ENCODE measurements around the gene KIF5C.

KIF5C gene

GRCh38 chr2:148983896-148984295 is 108.9 kb downstream of the KIF5C start:
- TF ChIP-seq ZFX (IDR thresholded peaks at IDR 0.05; ENCODE audit: borderline replicate concordance) = no peak
- no peak for TF ChIP-seq CTCF (IDR thresholded peaks at IDR 0.05)
- no peak overlapping the region for H3K27ac ChIP-seq

GRCh38 chr2:148984449-148984848 is 109.4 kb downstream of the KIF5C start:
- no peak overlapping the region for H3K27ac ChIP-seq
- no peak for TF ChIP-seq ZFX (IDR thresholded peaks at IDR 0.05; ENCODE audit: borderline replicate concordance)
- TF ChIP-seq CTCF (IDR thresholded peaks at IDR 0.05) = no peak

GRCh38 chr2:148987286-148987685 is 112.3 kb downstream of the KIF5C start:
- TF ChIP-seq ZFX (IDR thresholded peaks at IDR 0.05; ENCODE audit: borderline replicate concordance) (no peak), CTCF (IDR thresholded peaks at IDR 0.05) (no peak)
- H3K27ac ChIP-seq = no peak overlapping the region

GRCh38 chr2:148988337-148988736 is 113.3 kb downstream of the KIF5C start:
- H3K27ac ChIP-seq = no peak overlapping the region
- TF ChIP-seq CTCF (IDR thresholded peaks at IDR 0.05) = no peak
- TF ChIP-seq ZFX (IDR thresholded peaks at IDR 0.05; ENCODE audit: borderline replicate concordance) = no peak

GRCh38 chr2:148989882-148990493 is 115.0 kb downstream of the KIF5C start:
- H3K27ac ChIP-seq = no peak overlapping the region
- TF ChIP-seq CTCF (IDR thresholded peaks at IDR 0.05) (peak; percentile 63), ZFX (IDR thresholded peaks at IDR 0.05; ENCODE audit: borderline replicate concordance) (no peak)

- no peak for TF ChIP-seq CTCF (IDR thresholded peaks at IDR 0.05)
- TF ChIP-seq ZFX (IDR thresholded peaks at IDR 0.05; ENCODE audit: borderline replicate concordance) = no peak
- no peak overlapping the region for H3K27ac ChIP-seq
These were observed 115.9 kb downstream of the KIF5C start for GRCh38 chr2:148990968-148991367.

GRCh38 chr2:148992448-148992847 is 117.4 kb downstream of the KIF5C start:
- TF ChIP-seq CTCF (IDR thresholded peaks at IDR 0.05) (no peak), ZFX (IDR thresholded peaks at IDR 0.05; ENCODE audit: borderline replicate concordance) (no peak)
- H3K27ac ChIP-seq = no peak overlapping the region
